Breast epithelium (tissue), 4 donors: ENCODE measurements around the gene PCDH9. TPM values are rescaled to one million over a fixed set of nuclear protein-coding genes. Genes with fewer than 3 reads are reported as not detected.
"Not testable (repeated sequence)": the region's sequence is repeated elsewhere in the genome, so short reads cannot be mapped to it uniquely, and the experiment has no call there.

Source experiments
- DNase-seq, 2 donors: peaks; one replicate each; pipeline ENCODE4 v3.0.0-alpha.2; 2019; ENCODE audit warnings: low spot score in 2 of 2
- H3K27ac ChIP-seq, 2 donors: fragments of 200-600 bp; sonication (generic) in 1 of 2; one replicate each; pipeline ENCODE4 v1.5.1; 2016 to 2019; ENCODE audit warnings: mild to moderate bottlenecking in 1 of 2
- H3K27me3 ChIP-seq, 2 donors: fragments of 200-600 bp; sonication (generic) in 1 of 2; one replicate each; pipeline versions ENCODE4 v1.5.1 to v1.6.0; 2017 to 2019; ENCODE audit warnings: control low read depth in 1 of 2, mild to moderate bottlenecking in 1 of 2
- H3K36me3 ChIP-seq: fragments of 200-600 bp; one replicate; pipeline ENCODE4 v1.5.1; 2019
- H3K4me1 ChIP-seq, 2 donors: fragments of 200-600 bp; sonication (generic); one replicate each; pipeline ENCODE4 v1.5.1; 2016 to 2019; ENCODE audit warnings: control low read depth in 1 of 2
- H3K4me3 ChIP-seq, 3 donors: fragments of 200-600 bp; sonication (generic); 1 replicate in 2 of 3; 2 replicates in 1 of 3; pipeline ENCODE4 v1.5.1; 2016 to 2019; ENCODE audit warnings: mild to moderate bottlenecking in 3 of 3, moderate library complexity in 2 of 3
- H3K9me3 ChIP-seq, 2 donors: fragments of 200-600 bp; sonication (generic) in 1 of 2; one replicate each; pipeline ENCODE4 v1.5.1; 2016 to 2019; ENCODE audit warnings: control low read depth in 1 of 2
- CTCF ChIP-seq, 3 donors: fragments of 450-650 bp; IDR thresholded peaks; one replicate each; pipeline ENCODE4 v1.5.1; 2016 to 2017; ENCODE audit warnings: antibody characterized with exemption in 3 of 3, mild to moderate bottlenecking in 3 of 3, moderate library complexity in 3 of 3
- POLR2A ChIP-seq: fragments of 450-650 bp; IDR thresholded peaks from one replicate; pipeline ENCODE4 v1.6.1; 2016; ENCODE audit warnings: antibody characterized with exemption, mild to moderate bottlenecking, moderate library complexity
- POLR2AphosphoS5 ChIP-seq, 3 donors: sonication (generic); formaldehyde crosslinking; IDR thresholded peaks; one replicate each; pipeline ENCODE4 v1.6.1; 2017; ENCODE audit warnings: antibody characterized with exemption in 3 of 3
- intact Hi-C: fragments of 100-400 bp; cut with DNase I; formaldehyde crosslinking; loops from one replicate; pipeline ENCODE4 v1.15.1; 2023; ENCODE audit warnings: low total_unique reads
- total RNA-seq, 3 donors: library from RNA; depleted of rRNA; stranded (reverse); fragments of >200 nt; gene quantifications; one replicate each; pipeline ENCODE4 v1.1.0, GENCODE V29; 2016

The PCDH9 gene
- total RNA-seq, 3 donors from 2014 or later: 0.98 to 26.7 (median 3.7) TPM

- Histone ChIP-seq H3K4me1 (no peaks in the 10 kb centered on the region), H3K27ac (no peak overlapping the region), H3K27me3 (no peaks in the 10 kb centered on the region), H3K4me3 (no peak overlapping the region), H3K36me3 (no peaks in the 10 kb centered on the region), H3K9me3 (peaks cover 5 to 6% of the 10 kb centered on the region in 2 donors)
- no peak for DNase-seq
- intact Hi-C loops: no loop called here
- no peak for TF ChIP-seq POLR2A
- TF ChIP-seq POLR2AphosphoS5 (IDR thresholded peaks at IDR 0.05): no peak
- no peak for TF ChIP-seq CTCF (IDR thresholded peaks at IDR 0.05)
These were observed 123.6 kb downstream of the PCDH9 start for GRCh38 chr13:67106502-67107057.

GRCh38 chr13:67101730-67102467 is 128.2 kb downstream of the PCDH9 start:
- peaks cover 0 to under 1% of the 10 kb centered on the region in 2 donors for H3K9me3 ChIP-seq
- no peaks in the 10 kb centered on the region for H3K36me3 ChIP-seq
- no peak overlapping the region for H3K27ac ChIP-seq
- no peak overlapping the region for H3K4me3 ChIP-seq
- DNase-seq: no peak
- no peaks in the 10 kb centered on the region for H3K27me3 ChIP-seq
- intact Hi-C loops: no loop called here
- no peaks in the 10 kb centered on the region for H3K4me1 ChIP-seq
- TF ChIP-seq POLR2AphosphoS5 (IDR thresholded peaks at IDR 0.05) (no peak), CTCF (IDR thresholded peaks at IDR 0.05) (no peak), POLR2A (no peak)

GRCh38 chr13:67100730-67101129 is 129.4 kb downstream of the PCDH9 start:
- no peak for DNase-seq
- Histone ChIP-seq H3K27ac (no peak overlapping the region), H3K27me3 (no peaks in the 10 kb centered on the region), H3K9me3 (no peaks in the 10 kb centered on the region), H3K36me3 (no peaks in the 10 kb centered on the region), H3K4me1 (no peaks in the 10 kb centered on the region), H3K4me3 (no peak overlapping the region)
- TF ChIP-seq POLR2AphosphoS5 (IDR thresholded peaks at IDR 0.05) (no peak), CTCF (IDR thresholded peaks at IDR 0.05) (no peak), POLR2A (no peak)
- intact Hi-C loops: no loop called here

- intact Hi-C loops: no loop called here
- TF ChIP-seq CTCF (IDR thresholded peaks at IDR 0.05) (no peak), POLR2A (no peak), POLR2AphosphoS5 (IDR thresholded peaks at IDR 0.05) (no peak)
- DNase-seq: no peak
- Histone ChIP-seq H3K4me1 (no peaks in the 10 kb centered on the region), H3K9me3 (no peaks in the 10 kb centered on the region), H3K36me3 (no peaks in the 10 kb centered on the region), H3K27me3 (no peaks in the 10 kb centered on the region), H3K4me3 (no peak overlapping the region), H3K27ac (no peak overlapping the region)
These were observed 130.6 kb downstream of the PCDH9 start for GRCh38 chr13:67099494-67099893.

GRCh38 chr13:67097892-67098452 is 132.2 kb downstream of the PCDH9 start:
- intact Hi-C loops: no loop called here
- H3K27me3 ChIP-seq: no peaks in the 10 kb centered on the region
- no peaks in the 10 kb centered on the region for H3K9me3 ChIP-seq
- no peak overlapping the region for H3K27ac ChIP-seq
- no peak overlapping the region for H3K4me3 ChIP-seq
- no peak for DNase-seq
- no peak for TF ChIP-seq POLR2A
- no peak for TF ChIP-seq CTCF (IDR thresholded peaks at IDR 0.05)
- no peak for TF ChIP-seq POLR2AphosphoS5 (IDR thresholded peaks at IDR 0.05)
- H3K36me3 ChIP-seq: no peaks in the 10 kb centered on the region
- no peaks in the 10 kb centered on the region for H3K4me1 ChIP-seq

GRCh38 chr13:67096893-67097292 is 133.2 kb downstream of the PCDH9 start:
- H3K4me3 ChIP-seq, DNase-seq, H3K9me3 ChIP-seq, H3K4me1 ChIP-seq, H3K36me3 ChIP-seq, H3K27ac ChIP-seq, H3K27me3 ChIP-seq, intact Hi-C loops: not testable (repeated sequence)
